ENCODE results near the gene SMIM24.

GRCh38 chr19:3509566-3509989, 29.3 kb upstream of the SMIM24 start:
- TF ChIP-seq CTCF (IDR thresholded peaks at IDR 0.05) (no peak), POLR2A (IDR thresholded peaks at IDR 0.05) (no peak)

Measured in heart left ventricle (tissue), 13 donors.